Measurements from ENCODE around the gene SOX13.

The SOX13 gene

DNA sequence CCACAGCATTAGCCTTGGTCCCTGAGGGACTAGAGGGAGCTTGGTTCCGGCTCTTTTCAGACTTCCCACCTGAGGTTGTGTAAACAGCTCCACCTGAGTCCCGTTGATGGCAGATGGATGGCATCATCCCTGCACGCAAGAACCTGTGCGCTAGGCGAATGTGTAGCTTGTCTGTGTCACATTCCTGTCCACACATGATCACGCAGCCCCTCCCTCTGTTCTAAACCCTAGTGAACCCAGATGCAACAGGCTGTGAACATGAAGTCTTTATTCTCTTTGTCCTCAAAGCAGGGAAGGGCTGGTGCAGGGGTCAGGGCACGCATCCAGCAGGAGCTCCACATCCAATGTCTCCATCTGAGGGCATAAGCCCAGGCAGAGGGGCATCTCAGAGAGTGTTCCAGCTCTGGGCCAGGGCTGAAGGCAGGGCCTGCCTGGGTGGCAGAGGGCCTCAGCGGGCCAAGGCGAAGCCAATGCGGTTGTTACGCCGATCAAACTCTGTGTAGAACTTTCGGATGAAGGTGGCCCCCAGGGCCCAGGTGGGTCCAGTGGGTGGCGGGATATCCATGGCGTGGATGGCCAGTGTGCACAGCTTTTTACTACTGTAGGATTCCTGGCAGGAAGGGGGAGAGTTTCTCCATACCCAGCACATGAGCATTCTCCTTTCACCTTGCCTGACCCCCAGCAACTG, 81.8 kb downstream of the SOX13 start:
- DNase-seq, result no peak

DNA sequence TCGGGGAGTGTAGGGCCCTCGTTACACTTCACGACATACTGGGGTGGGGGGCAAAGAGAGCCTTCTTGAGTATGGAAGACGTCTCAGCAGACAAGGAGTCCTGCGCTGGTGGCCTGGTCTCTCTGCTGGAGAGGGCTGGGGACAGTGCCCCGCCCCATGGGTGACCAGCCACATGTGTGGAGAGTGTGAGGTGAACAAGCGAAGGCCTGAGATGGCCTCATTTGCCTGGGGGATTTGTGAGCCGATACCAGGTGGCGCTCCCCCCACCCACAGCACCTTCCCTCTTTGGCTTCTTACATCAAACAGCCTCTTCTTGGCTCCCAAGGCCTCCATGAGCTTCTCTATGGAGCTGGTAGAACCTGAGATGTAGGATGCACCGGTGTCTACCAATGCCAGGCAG, 83.0 kb downstream of the SOX13 start:
- DNase-seq, result no peak

DNA sequence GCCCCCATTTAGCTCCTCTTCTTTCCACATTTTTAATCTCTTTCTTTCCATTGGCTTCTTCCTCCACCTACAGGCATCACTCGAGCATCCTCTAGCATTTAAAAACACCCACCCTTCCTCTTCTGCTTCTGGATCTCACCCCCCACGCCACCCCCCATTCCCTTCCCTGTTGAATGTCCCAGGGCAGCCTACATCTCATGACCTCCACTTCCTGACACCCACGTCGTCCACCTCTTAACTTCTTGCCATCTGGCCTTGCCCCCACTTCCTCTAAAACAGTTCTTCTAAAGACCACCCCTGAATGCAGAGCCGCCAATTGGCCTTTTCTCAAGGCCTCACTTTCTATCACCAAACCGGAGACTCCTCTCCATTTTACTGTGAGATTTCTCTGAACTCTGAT, 85.0 kb downstream of the SOX13 start:
- no peak for DNase-seq

DNA sequence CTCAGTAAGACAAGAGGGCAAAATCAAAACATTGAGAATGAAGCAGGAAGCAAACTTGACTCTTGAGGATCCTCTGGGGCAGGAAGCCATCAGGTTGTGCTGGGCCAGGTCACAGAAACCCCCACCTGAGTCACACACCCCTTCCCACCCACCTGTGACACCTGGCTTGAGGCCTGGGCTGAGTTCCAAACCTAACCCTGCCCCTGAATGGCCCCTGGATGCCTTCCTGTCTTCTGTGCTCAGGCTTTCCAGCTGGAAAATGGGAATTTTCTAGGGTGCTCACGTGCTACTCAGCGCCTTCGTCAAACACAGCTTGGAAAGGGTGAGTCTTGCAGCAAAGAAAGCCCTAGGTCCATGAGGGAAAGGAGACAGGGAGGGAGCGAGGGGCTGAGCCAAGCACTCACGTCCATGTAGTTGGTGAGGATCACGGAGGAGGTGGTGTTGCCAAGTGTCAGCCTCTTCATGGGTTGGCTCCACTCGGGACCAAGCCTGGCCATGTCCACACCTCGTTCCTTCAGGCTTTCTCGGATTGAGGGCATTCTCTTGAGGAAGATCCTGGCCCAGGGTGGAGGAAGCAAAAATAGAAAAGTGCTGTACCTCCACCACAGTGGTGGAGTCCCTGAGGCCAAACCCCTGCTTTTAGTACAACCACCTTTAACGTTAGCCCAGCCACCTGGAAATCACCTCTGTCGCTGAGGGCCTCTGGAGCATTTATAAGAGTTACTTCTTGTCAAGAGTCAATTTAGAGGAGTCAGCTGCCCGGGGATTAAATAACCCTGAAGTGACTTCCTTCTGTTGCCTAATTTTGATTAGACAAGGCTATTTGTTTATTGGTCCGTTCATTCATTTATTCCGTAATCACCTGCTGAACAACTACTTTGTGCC, 88.9 kb downstream of the SOX13 start:
- DNase-seq, result no peak

DNA sequence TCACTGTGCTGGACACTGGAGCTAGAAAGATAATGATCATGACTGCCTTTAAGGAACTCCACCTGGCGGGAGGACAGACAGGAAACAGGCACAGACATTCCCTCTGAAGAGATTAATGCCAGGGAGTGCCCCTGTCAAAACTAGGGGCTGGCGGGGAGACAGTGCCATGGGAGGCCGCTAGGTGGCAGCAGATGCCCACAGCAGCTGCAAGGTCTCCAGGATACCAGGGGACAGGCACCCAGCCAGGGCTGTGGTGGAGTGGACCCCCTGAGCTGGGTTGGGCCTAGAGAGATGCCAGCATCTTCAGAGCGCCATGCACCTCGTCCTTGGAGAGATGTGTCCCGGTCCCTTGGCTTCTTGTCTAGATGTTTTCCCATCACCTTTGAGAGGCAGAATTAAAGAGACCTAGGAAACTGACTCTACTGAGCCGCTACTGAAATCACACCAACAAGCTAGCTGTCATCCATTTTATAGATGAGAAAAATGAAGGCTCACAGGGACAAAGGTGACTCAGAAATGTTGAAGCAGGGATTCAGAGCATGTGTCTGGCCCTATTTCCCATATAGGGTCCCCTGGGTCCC, 89.7 kb downstream of the SOX13 start:
- peak; percentile 82 for DNase-seq

DNA sequence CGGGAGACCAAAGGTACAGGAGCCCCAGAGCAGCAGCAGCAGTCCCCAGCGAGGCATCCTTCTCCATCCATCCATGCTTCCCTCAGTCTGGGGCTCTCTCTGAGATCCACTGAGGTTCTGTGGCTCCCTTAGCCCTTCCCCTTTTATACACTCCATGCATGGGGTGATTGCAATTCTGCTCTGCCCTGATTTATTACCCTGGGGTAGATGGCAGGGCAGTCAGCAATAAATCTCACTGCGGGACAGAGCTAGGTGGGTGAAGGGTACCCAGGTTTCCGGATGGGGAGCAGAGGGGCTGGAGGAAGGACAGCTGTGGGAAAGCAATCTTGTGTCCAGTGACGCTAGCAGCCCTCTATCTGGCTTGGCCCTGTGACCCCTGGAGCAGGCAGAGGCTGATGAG, 93.3 kb downstream of the SOX13 start, which contains the start of gene REN:
TSS of gene REN (minus strand) at position 119 of the 400 bp plus-strand sequence. CDS start at position 75, 44 bp downstream.
- no peak for DNase-seq

DNA sequence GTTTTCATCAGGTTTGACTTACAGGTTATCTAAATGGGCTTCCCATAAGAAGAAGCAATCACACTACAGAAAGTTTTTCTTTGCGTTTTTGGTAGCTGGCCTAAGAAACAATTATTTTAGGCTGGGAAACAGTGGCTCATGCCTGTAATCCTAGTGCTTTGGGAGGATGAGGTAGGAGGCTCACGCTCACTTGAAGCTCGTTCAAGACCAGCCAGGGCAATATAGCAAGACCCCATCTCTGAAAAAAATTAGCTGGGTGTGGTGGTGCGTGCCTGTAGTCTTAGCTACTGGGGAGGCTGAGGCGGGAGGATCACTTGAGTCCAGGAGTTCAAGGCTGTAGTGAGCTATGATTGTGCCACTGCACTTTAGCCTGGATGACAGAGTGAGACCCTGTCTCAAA, 94.8 kb downstream of the SOX13 start:
- no peak for DNase-seq

DNA sequence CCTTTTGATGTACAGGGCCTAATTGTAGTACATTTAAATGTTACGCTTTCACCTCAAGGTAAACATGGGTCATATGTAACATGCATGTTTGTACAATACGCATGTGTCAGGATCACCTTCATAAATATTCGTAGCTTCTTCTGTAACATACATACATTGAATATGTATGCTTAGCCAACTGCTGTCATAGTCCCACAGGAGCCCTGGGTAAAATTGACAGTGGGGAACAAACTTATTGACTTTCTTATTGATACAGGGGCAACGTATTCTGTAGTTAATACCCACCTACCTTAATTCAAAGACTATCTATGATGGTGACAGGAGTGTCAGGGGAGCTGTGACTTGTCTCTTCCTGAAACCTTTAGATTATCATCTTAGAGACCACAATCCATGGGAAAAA, 96.9 kb downstream of the SOX13 start:
- no peak for DNase-seq

DNA sequence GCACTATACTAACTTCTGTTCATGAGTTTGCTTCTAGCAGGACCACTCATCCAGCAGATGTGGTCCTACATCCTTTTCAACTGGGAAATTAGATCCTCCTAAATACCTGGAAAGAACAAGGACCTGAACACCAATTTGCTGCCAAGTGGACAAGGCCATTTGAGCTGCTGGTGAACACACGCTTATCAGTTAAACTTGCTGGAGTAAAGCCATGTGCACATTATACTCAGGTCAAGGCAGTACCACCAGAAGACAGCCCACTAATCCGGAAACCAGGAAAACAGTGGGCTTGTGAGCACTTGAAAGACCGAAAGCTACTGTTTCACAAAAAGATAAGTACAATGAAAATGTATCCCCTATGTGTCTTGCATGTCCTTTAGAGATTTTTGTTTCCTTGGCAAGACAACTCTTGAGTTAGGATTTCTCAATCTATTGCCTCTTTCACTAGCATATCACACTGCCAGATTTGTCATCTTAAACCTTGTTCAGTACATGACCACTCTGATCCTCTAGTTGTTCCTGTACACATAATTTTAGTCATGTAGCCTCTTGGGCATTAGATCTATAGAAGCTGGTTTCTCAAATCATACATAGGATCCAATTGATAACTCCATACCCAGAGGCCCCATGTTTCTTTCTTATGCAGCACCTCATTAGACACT, 97.7 kb downstream of the SOX13 start:
- DNase-seq, result no peak

DNA sequence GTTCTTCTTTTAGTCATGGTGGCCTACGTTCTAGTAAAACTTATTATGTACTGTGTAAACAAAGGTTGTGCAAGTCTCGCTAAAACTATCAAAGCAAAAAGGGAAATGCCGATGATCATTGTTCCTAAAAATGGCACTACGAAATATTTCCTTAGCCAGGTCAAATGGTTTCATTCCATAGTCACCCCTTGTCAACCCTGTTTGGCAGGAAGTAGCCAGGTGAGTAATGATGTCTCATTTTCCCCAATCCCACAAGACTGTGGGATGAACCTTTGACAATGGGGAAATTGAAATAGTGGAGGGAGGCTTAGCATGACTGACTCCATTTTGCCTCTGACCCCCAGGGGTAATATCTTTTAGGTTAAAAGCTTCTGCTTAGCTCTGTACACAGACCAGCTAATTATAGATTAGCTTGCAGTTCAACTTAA, 98.8 kb downstream of the SOX13 start:
- DNase-seq, result no peak

DNA sequence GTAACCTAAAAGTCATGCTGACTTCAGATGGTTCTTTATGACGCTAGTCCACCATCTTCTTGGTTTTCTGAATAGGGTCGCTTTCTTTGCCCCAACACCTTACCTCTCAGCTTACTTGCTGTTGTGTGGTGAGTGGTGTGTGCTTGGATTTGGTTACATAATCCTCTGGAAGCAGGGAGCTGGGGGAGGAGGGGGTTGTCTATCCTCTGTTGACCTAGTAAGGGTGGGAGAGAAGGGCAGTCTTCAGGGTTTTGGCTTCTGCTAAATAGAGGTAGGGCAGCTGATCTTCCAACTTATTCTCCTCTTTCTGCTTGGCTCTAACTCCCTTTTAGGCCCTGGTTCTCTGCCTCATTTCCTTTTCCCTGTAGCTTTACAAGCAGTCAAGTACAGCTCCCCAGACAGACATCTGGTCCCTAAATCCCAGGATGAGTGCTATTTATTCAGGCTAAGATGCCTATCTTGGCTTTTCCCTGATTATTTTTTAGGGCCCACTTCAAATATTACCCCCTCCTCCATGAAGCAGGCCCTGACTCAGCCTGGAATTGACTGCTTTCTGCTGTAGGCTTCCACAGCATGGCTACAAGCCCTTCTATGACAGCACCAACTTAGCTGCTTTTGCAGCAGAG, 99.6 kb downstream of the SOX13 start:
- DNase-seq, result no peak

DNA sequence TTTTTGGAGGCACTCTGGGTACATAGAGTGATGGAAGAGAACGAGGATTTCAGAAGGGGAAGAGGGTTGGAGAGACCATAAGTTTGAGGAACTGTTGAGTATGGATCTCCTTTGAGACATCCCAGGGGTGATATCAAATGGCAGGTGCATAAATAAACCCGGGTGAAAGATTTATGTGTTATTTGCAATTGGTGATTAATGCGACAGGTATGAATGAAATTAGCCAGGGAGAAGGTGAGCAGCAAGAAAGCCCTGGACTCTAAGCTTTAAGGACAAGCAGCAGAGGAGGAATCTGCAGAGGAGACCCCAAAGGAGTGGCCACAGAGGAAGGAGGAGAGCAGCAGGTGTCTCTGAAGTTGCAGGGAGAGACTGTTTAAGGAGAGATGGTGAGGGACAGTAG, 102.0 kb downstream of the SOX13 start:
- DNase-seq, result no peak

DNA sequence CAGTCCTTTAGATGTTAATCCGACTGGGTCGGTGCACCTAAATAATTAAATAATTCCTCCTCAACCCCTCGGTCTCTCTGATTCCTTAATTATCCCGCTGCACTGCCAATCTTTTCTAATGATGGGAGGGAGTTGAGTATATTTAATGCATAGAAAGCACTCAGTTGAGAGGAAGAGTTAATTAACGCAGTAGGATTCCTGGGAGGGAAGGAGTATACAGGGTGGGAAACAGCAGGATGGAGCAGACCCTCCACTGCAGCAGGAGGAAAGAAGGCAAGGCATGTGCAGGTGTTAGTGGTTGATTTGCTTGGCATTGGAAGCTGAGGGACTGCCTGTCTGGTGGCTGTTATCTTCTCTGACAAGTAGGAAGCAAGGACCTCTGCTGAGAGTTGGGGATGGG, 103.1 kb downstream of the SOX13 start:
- no peak for DNase-seq

DNA sequence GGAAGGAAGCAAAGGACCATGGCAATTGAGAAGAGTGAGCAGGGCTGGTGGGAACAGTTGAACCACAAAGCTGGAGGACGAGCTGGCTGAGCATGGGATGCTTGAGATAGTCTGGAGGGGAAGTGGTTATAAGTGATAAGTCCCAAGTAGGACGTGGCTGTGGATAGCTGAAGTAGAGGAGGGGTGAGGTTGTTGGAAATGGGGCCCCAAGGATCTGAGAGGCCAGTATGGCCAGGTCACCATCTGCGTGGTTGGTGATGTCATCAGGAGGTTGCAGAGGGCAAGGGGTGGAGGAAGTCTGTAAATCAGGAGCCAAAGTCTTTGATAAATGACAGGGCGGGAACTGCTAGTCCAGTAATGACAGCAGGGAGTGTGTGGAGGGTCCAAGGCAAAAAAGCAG, 104.2 kb downstream of the SOX13 start:
- DNase-seq, result no peak
